NCI-H2227 (cell line): Measurements from ENCODE around the gene STARD7.

ENCODE experiments used
- DNase-seq: peaks from one replicate; lab custom pipeline; 2025; ENCODE audit not compliant: unreplicated experiment; lab: John Stamatoyannopoulos, UW

The STARD7 gene

GRCh38 chr2:96137321-96138178 lies 71.1 kb downstream of the STARD7 start:
- DNase-seq: no peak

GRCh38 chr2:96136129-96136720 lies 72.4 kb downstream of the STARD7 start:
- no peak for DNase-seq

DNA sequence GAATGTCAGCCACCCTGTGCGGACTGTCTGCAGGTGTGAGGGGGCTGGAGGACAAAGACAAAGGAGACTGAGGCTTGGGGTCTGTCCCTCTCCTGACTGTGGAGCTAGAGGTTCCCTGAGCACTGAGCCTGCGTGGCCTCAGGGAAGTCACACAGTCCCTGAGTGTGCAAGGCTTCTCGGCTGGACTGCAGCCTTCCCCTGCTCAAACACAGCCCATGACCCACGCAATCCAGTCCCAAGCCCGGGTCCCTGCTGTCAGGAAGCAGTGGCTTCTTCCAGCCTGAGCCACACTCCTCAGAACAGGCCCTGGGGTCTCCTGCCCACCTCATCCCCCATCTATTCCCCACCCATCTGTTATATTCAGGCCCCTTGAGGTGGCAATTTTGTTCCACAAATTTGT lies 73.0 kb downstream of the STARD7 start:
- no peak for DNase-seq

DNA sequence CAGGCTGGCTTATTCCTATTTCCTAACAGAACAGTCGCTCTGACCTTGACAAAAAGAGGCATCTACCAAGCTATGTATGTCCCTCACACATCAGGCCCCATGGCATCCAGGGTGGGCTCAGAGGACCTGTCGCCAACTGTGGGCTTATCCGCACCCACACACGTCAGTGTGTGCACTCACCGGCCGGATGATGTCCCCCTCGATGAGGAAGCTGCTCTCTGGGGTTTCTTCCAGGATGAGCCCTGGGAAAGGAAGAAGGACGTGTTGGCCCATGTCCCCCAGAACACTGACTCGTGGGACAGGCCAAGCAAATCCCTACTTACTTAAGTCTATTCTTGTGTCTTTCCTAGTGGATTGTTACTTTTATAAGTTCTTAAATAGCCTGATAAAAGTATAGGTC lies 73.5 kb downstream of the STARD7 start:
- no peak for DNase-seq
